NCI-H1417 (cell line): ENCODE results near the gene DAPK2.
"Not testable (repeated sequence)": the region's sequence is repeated elsewhere in the genome, so short reads cannot be mapped to it uniquely, and the experiment has no call there.

ENCODE experiments used
- DNase-seq, 3 experiments: peaks; one replicate each; lab custom pipeline; 2025; lab: John Stamatoyannopoulos, UW

DAPK2 gene

DNA sequence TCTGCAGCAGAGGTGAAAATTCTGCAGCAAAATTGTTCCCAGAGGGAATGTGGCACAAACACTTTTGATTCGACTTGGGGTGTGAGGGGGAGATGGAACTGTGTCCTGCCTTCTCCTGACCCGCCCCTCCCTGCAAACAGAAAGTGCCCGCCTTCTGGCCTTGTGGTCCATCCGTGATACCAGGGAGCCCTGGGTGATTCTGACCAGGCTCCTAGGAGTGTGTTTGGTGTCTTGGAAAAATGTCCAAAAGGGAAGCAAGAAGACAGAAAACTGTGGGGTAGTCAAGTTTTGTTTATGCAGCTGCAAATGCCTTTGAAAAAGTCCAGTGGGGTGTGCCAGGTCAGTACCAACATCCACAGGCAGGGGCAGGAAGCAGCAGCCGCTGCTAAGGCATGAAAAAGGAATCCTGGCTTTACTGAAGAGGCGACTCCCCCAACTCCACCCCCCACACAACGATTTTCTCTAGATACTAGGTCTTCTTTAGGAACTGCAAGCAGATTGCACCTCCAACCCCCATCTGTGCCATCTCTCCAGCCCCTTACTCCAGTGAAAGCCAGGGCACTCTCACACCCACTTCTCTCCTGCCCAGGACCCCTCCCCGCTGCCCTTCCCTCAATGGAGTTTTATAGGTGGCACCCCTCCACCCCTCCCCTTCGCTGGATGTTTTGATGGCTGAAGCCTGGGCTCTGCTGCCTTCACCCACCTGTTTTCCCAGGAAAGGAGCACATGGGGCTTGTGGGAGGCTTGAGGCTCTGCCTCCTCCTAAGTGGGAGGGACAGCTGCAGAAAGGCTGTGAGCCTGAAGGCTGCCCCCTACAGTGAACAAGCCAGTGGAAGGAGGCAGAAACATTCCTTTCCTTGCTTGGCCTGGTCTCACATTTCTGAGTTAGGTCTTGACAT lies 130.2 kb downstream of the DAPK2 start:
- peak in 2 of 3 experiments; percentile 38 to 46 for DNase-seq

GRCh38 chr15:63915209-63915872 lies 130.9 kb downstream of the DAPK2 start:
- DNase-seq = peak in 2 of 3 experiments; percentile 42 to 57

GRCh38 chr15:63913786-63914315 lies 132.4 kb downstream of the DAPK2 start:
- DNase-seq = no peak

GRCh38 chr15:63913336-63913735 lies 132.9 kb downstream of the DAPK2 start:
- no peak for DNase-seq

DNA sequence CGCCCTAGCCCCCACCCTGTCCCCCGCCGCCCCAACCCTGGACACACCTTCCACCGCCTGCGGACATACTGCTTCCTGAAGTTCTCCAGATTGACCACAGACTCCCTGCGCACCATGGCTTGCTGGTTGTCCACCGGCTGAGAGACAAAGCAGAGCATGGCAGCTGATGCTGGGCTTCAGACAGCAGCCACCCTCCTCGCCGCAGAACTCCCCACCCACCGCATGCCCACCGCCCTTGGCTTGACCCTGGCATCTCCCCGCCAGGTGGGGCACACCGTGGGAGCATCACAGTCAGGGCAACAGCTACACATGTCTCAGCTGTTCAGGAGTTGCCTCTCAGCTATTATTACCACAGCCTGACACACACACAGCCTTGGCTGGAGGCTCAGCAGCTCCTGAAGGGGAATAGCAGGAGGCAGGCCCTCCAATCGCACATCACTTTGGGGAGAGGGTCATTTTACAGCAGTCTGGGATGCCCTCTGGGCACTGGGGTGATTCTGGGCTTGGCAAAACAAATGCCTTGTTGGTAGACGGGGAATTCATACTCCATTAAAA lies 134.1 kb downstream of the DAPK2 start:
- DNase-seq = no peak

DNA sequence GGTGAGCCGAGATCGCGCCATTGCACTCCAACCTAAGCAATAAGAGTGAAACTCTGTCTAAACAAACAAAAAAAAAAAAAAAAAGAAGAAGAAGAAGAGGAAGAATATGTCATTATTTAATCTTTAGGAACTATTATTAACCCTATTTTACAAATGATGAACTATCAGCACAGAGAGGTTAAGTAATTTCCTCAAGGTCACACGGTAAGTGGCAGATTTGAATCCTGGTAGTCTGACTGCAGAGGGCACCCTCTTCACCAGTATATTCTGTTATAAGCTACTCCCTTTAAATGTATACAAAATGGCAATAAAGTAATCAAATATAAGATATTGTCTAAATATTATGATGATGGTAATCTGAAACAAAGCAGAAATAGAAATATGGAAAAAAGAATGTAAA lies 135.1 kb downstream of the DAPK2 start:
- DNase-seq = no peak

- DNase-seq = no peak
Observed at GRCh38 chr15:63909819-63910437, 136.4 kb downstream of the DAPK2 start.

GRCh38 chr15:63908991-63909390 lies 137.3 kb downstream of the DAPK2 start:
- DNase-seq = no peak

DNA sequence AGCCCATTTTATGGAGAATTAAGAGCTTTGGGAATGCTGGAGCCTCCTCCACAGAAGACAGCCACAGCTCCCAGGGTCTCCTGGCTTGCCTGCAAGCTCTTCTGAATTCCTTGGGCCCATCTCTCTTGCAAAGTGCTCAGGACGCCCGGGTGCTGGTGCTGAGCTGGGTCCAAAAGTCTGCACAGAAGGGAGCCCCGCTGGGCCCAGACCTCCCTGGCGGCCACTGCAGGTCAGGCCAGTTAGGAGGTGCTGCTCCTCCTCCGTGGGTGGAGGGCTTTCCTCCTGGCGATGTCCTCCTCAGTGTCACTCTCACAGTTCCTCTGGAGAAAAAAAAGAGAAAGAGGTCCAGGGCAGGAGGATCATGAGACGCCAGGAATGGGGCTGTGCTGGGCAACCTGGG lies 138.0 kb downstream of the DAPK2 start:
- DNase-seq = no peak

DNA sequence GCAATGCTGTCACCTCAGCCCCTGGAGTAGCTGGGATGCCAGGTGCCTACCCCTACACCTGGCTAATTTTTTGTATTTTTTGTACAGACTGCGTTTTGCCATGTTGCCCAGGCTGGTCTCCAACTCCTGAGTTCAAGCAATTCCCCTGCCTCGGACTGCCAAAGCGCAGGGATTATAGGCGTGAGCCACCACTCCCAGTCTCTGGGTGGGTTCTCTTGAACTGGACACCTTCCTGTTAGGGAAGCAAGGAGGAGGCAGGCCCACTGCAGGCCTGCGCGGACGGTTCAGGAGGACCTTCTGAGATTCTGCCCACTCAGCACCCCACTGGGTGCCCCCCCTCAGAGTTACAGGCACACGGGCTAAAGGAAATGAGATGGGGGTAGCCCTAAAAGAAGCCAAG lies 138.8 kb downstream of the DAPK2 start:
- DNase-seq = no peak

DNA sequence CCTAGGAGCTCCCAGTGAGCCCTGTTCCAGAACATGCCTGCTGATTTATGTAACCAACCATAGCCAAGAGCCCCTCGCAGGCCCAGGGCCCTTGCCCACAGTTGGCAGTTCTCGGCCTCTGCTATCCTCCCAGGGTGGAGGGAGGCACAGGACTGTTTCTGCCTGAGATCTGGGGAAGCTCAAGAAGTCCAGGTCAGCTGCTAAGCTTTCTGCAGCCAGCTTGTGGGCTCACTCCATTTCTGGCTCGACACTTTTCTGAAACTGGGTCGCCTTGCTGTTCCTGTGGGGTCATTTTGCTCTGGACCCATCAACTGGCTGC lies 140.1 kb downstream of the DAPK2 start:
- no peak for DNase-seq

GRCh38 chr15:63905558-63906265 lies 140.6 kb downstream of the DAPK2 start:
- no peak for DNase-seq

- no peak for DNase-seq
Observed at GRCh38 chr15:63905131-63905530, 141.2 kb downstream of the DAPK2 start.

- DNase-seq = no peak
Observed at GRCh38 chr15:63904042-63904441, 142.2 kb downstream of the DAPK2 start.

DNA sequence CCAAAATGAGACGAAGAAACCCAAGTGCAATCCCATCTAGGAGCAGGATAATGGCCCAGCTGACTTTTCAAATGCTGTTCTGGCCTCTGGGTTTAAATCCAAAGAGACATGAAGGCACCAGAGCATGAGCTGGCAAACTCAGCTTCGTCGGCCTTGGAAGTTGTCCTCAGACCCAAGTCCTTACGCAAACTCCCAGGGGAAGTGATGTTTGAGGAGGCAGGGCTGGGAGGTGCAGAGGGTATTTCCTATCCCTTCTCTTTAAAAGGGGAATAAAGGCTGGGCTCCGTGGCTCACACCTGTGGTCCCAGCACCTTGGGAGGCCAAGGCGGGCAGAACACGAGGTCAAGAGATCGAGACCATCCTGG lies 143.6 kb downstream of the DAPK2 start:
- no peak for DNase-seq

DNA sequence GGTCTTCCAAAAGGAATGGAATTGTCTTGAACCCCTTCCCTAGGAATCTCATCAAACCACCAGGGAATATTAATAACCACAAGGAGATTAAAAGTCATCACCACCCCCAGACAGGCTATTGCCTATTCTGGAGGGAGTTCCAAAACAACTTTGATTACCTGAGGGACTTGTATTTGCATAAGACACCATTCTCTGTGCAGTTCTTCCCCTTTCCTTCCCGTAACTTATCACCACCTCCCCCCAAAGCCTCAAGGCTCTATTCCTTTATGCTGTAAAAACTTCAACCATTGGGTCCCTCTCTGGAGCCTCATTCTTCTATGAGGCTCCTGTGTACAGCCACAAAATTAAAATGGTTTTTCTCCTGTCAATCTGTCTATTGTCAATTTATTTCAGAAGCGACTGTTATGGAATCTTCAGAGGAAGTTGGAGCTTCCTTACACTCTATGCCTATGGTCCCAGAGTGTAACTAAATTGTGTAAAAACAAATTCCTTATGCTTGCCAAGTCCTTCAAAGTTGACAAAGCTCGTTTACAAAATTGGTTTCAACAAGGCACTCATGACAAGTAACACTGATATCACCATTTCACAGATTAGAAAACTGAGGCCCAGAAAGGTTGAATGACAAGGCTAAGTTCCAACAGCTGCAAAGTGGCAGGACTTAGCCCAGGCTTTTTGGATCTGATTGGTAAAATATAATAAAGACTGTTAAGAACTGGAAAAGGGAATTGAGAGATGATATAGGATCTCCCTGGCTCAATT lies 144.2 kb downstream of the DAPK2 start:
- DNase-seq = no peak

DNA sequence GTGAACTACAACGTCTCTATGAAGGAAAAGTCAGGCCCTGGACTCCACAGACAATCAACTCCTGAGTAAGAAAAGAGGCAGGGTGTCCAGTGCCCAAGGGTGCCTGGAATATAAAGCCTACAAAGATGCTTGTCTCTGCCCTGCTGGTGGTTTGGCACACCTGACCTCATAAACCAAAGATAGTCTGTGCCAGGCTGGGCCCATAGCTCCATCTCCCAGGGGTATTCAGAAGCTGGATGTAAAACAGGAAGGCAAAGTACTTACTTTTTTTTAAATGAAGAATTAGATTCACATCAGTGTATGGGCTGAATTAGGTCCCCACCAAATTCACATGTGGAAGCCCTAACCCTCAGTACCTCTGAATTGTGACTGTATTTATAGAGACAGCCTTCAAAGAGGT lies 146.0 kb downstream of the DAPK2 start:
- DNase-seq = no peak

DNA sequence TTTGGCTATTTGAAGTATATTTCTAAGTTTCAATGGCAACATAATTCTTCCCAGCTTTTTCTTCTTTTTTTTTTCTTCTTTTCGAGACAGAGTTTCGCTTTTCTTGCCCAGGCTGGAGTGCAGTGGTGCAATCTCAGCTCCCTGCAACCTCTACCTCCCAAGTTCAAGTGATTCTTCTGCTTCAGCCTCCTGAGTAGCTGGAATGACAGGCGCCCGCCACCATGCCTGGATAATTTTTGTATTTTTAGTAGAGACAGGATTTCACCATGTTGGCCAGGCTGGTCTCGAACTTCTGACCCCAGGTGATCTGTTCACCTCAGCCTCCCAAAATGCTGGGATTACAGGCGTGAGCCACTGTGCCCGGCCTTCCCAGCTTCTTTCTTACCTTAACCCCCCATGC lies 146.7 kb downstream of the DAPK2 start:
- DNase-seq = not testable (repeated sequence)

GRCh38 chr15:63899193-63899592 lies 147.1 kb downstream of the DAPK2 start:
- no peak for DNase-seq

- DNase-seq = no peak
Observed at GRCh38 chr15:63896336-63897115, 149.8 kb downstream of the DAPK2 start.
